Measurements from ENCODE around the gene PIAS4. TPM values are rescaled to one million over a fixed set of nuclear protein-coding genes. Genes with fewer than 3 reads are reported as not detected.

The PIAS4 gene
- polyA plus RNA-seq, 3 donors = 30.7 to 36.6 (median 33.3) TPM

GRCh38 chr19:3970808-3971598 is 36.5 kb upstream of the PIAS4 start, which contains the start of gene DAPK3:
TSS of gene DAPK3 (minus strand) at chr19:3971099. CDS start at chr19:3969735, 1,364 bp downstream.
- DNase-seq (ENCODE audit: extremely low read depth in 1 of 11, low read depth in 9 of 11, low spot score in 4 of 11) = peak; percentile 84 to 98 (median 96)

- DNase-seq (ENCODE audit: extremely low read depth in 1 of 11, low read depth in 9 of 11, low spot score in 4 of 11) = no peak
Observed at GRCh38 chr19:3975144-3975543, 32.4 kb upstream of the PIAS4 start.

GRCh38 chr19:3975637-3976087 is 31.9 kb upstream of the PIAS4 start:
- no peak for DNase-seq (ENCODE audit: extremely low read depth in 1 of 11, low read depth in 9 of 11, low spot score in 4 of 11)

GRCh38 chr19:3976495-3977241 is 30.9 kb upstream of the PIAS4 start:
- no peak for DNase-seq (ENCODE audit: extremely low read depth in 1 of 11, low read depth in 9 of 11, low spot score in 4 of 11)

- DNase-seq (ENCODE audit: extremely low read depth in 1 of 11, low read depth in 9 of 11, low spot score in 4 of 11) = no peak
Observed at GRCh38 chr19:3977242-3978143, 30.0 kb upstream of the PIAS4 start.

- DNase-seq (ENCODE audit: extremely low read depth in 1 of 11, low read depth in 9 of 11, low spot score in 4 of 11) = no peak
Observed at GRCh38 chr19:3978145-3978544, 29.4 kb upstream of the PIAS4 start.

GRCh38 chr19:3979289-3979673 is 28.3 kb upstream of the PIAS4 start:
- no peak for DNase-seq (ENCODE audit: extremely low read depth in 1 of 11, low read depth in 9 of 11, low spot score in 4 of 11)

GRCh38 chr19:3979674-3980352 is 27.7 kb upstream of the PIAS4 start:
- DNase-seq (ENCODE audit: extremely low read depth in 1 of 11, low read depth in 9 of 11, low spot score in 4 of 11) = no peak

GRCh38 chr19:3980353-3981251 is 26.9 kb upstream of the PIAS4 start:
- no peak for DNase-seq (ENCODE audit: extremely low read depth in 1 of 11, low read depth in 9 of 11, low spot score in 4 of 11)

- no peak for DNase-seq (ENCODE audit: extremely low read depth in 1 of 11, low read depth in 9 of 11, low spot score in 4 of 11)
Observed at GRCh38 chr19:3981373-3981735, 26.2 kb upstream of the PIAS4 start.

GRCh38 chr19:3981736-3982681 is 25.5 kb upstream of the PIAS4 start:
- DNase-seq (ENCODE audit: extremely low read depth in 1 of 11, low read depth in 9 of 11, low spot score in 4 of 11) = no peak

GRCh38 chr19:3982701-3983541 is 24.6 kb upstream of the PIAS4 start:
- DNase-seq (ENCODE audit: extremely low read depth in 1 of 11, low read depth in 9 of 11, low spot score in 4 of 11) = no peak

- no peak for DNase-seq (ENCODE audit: extremely low read depth in 1 of 11, low read depth in 9 of 11, low spot score in 4 of 11)
Observed at GRCh38 chr19:3983542-3983914, 24.0 kb upstream of the PIAS4 start.

- DNase-seq (ENCODE audit: extremely low read depth in 1 of 11, low read depth in 9 of 11, low spot score in 4 of 11) = no peak
Observed at GRCh38 chr19:3983936-3984583, 23.5 kb upstream of the PIAS4 start.

- no peak for DNase-seq (ENCODE audit: extremely low read depth in 1 of 11, low read depth in 9 of 11, low spot score in 4 of 11)
Observed at GRCh38 chr19:3984584-3984907, 23.0 kb upstream of the PIAS4 start.
